Activated CD4-positive, alpha-beta T cell treated with anti-CD3 and anti-CD28 coated beads, Interleukin-2, amount 10 ng/mL, durations not matched to agents 24 days and 14 days (primary cell): ENCODE data around the gene RUNDC1. TPM values are rescaled to one million over a fixed set of nuclear protein-coding genes. Genes with fewer than 3 reads are reported as not detected.
A peak's percentile ranks its signal among the peaks of the same experiment; 100 is the strongest.
"Not testable (repeated sequence)": the region's sequence is repeated elsewhere in the genome, so short reads cannot be mapped to it uniquely, and the experiment has no call there.

Experiments used
- DNase-seq: peaks from one replicate; pipeline ENCODE4 v3.0.0; 2022
- H3K27ac Mint-ChIP-seq: one replicate; pipeline ENCODE4 v1.8.0; 2022; ENCODE audit warnings: mild to moderate bottlenecking, mixed read lengths
- H3K27me3 Mint-ChIP-seq: one replicate; pipeline ENCODE4 v1.8.0; 2022; ENCODE audit warnings: mixed read lengths
- H3K36me3 Mint-ChIP-seq: one replicate; pipeline ENCODE4 v1.8.0; 2022; ENCODE audit warnings: low read depth, mild to moderate bottlenecking, mixed read lengths
- H3K4me1 Mint-ChIP-seq: one replicate; pipeline ENCODE4 v1.8.0; 2021; ENCODE audit warnings: mixed read lengths
- H3K4me3 Mint-ChIP-seq: one replicate; pipeline ENCODE4 v1.8.0; 2022; ENCODE audit warnings: mild to moderate bottlenecking, moderate library complexity, mixed read lengths
- H3K9me3 Mint-ChIP-seq: one replicate; pipeline ENCODE4 v1.8.0; 2021; ENCODE audit warnings: mixed read lengths
- intact Hi-C: fragments of 100-400 bp; cut with micrococcal nuclease; formaldehyde crosslinking; loops from one replicate; pipeline ENCODE4 v1.15.1; 2023
- total RNA-seq: library from RNA; stranded (reverse); gene quantifications from 2 replicates; pipeline ENCODE4 v1.2.3, GENCODE V29; 2022

The RUNDC1 gene
- total RNA-seq, 1 donor from 2014 or later = 20.2 TPM

GRCh38 chr17:42979511-42980273 is 673 bp upstream of the RUNDC1 start, which contains the start of gene PTGES3L:
PTGES3L (minus strand) TSS chr17:42980080; CDS start chr17:42980053, 27 bp downstream.
- H3K9me3 Mint-ChIP-seq = no peaks in the 10 kb centered on the region
- intact Hi-C loops = loop anchor here (1.0 to 2.0 kb wide), 2 partner anchors 15 to 146 kb away; partner anchors contain the start of genes AARSD1 and BRCA1
- peak; percentile 79 for DNase-seq
- peak within 1 kb of the TSS; percentile 98 for H3K27ac Mint-ChIP-seq
- peaks cover 12% of the 10 kb centered on the region for H3K36me3 Mint-ChIP-seq
- H3K27me3 Mint-ChIP-seq = no peaks in the 10 kb centered on the region
- H3K4me1 Mint-ChIP-seq = peaks cover 29% of the 10 kb centered on the region
- H3K4me3 Mint-ChIP-seq = peak within 1 kb of the TSS; percentile 96

DNA sequence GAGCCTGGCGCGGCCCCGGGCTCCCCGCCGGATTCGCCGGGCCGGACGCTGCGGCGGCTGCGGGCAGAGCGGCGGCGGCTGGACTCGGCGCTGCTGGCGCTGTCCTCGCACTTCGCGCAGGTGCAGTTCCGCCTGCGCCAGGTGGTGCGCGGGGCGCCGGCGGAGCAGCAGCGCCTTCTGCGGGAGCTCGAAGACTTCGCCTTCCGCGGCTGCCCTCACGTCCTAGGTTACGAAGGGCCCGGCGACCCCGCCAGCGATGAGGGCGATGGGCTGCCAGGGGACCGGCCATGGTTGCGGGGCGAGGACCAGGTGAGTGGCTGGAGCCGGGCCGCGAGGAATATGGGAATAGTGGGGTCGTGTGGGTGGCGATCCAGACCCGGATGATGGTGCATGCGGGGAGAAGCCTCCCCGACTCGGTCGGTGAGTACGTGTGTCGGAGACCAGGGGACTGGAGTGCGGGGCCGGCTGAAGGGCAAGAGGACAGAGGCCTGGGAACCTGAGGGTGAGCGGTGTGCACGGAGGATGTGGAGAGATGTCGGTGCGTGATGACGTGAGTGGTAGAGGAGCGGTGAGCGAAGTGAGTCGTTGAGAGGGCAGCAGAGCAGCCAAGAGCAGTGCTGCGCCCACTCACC is 517 bp downstream of the RUNDC1 start:
- H3K9me3 Mint-ChIP-seq = no peaks in the 10 kb centered on the region
- H3K4me1 Mint-ChIP-seq = peaks cover 30% of the 10 kb centered on the region
- no peaks in the 10 kb centered on the region for H3K27me3 Mint-ChIP-seq
- peak overlapping the region; percentile 96 for H3K4me3 Mint-ChIP-seq
- H3K36me3 Mint-ChIP-seq = peaks cover 19% of the 10 kb centered on the region
- intact Hi-C loops = loop anchor here (1.0 to 2.0 kb wide), 2 partner anchors 16 to 144 kb away; partner anchors contain the start of genes AARSD1 and BRCA1
- peak; percentile 88 for DNase-seq
- H3K27ac Mint-ChIP-seq = peak overlapping the region; percentile 96

- H3K36me3 Mint-ChIP-seq = peaks cover 19% of the 10 kb centered on the region
- H3K27ac Mint-ChIP-seq = peak overlapping the region; percentile 75
These were observed 1.9 kb downstream of the RUNDC1 start for GRCh38 chr17:42982266-42982665.

DNA sequence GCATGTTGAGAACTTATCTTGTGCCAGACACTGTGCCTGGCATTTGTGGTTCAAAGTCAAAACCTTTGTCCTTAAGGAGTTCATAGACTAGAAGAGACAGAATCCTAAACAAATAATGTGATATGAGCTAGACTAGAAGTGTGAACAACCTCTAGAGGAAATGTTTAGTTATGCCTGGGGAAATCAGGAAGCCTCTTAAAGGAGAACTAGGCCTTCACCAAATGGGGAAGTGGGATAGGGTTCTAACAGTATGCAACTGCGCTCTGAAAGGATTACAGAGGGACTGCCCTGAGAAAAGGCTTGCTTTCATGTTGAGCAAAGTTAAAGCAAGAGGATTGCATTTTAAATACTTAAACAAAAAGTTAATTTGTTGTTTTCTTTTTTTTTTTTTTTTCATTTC is 4.9 kb downstream of the RUNDC1 start:
- Mint-ChIP-seq H3K4me3 (no peak overlapping the region), H3K4me1 (peaks cover 20% of the 10 kb centered on the region)

More at GRCh38 chr17:42982266-42982665, 1.9 kb downstream of the RUNDC1 start:
- Mint-ChIP-seq H3K4me3 (peak overlapping the region; percentile 96), H3K9me3 (no peaks in the 10 kb centered on the region), H3K27me3 (no peaks in the 10 kb centered on the region), H3K4me1 (peaks cover 31% of the 10 kb centered on the region)
- DNase-seq = no peak
- intact Hi-C loops = loop anchor here (1.0 kb wide), 1 partner anchor 16 kb away; the partner anchor contains the start of gene RPL27

GRCh38 chr17:42989141-42989540 is 8.8 kb downstream of the RUNDC1 start:
- no peak for DNase-seq
- H3K4me1 Mint-ChIP-seq = peaks cover 5% of the 10 kb centered on the region
- peaks cover 53% of the 10 kb centered on the region for H3K36me3 Mint-ChIP-seq
- no peaks in the 10 kb centered on the region for H3K27me3 Mint-ChIP-seq
- no peaks in the 10 kb centered on the region for H3K9me3 Mint-ChIP-seq
- H3K4me3 Mint-ChIP-seq = no peak overlapping the region
- no peak overlapping the region for H3K27ac Mint-ChIP-seq
- intact Hi-C loops = no loop called here

More for the DNA sequence above, 4.9 kb downstream of the RUNDC1 start:
- H3K27me3 Mint-ChIP-seq = no peaks in the 10 kb centered on the region
- intact Hi-C loops = no loop called here
- no peaks in the 10 kb centered on the region for H3K9me3 Mint-ChIP-seq
- peaks cover 44% of the 10 kb centered on the region for H3K36me3 Mint-ChIP-seq
- DNase-seq = no peak
- peak overlapping the region; percentile 41 for H3K27ac Mint-ChIP-seq

GRCh38 chr17:42989726-42990652 is 9.6 kb downstream of the RUNDC1 start:
- intact Hi-C loops = no loop called here
- no peaks in the 10 kb centered on the region for H3K27me3 Mint-ChIP-seq
- peaks cover 2% of the 10 kb centered on the region for H3K4me1 Mint-ChIP-seq
- no peaks in the 10 kb centered on the region for H3K9me3 Mint-ChIP-seq
- no peak for DNase-seq
- H3K27ac Mint-ChIP-seq = no peak overlapping the region
- no peak overlapping the region for H3K4me3 Mint-ChIP-seq
- peaks cover 59% of the 10 kb centered on the region for H3K36me3 Mint-ChIP-seq

DNA sequence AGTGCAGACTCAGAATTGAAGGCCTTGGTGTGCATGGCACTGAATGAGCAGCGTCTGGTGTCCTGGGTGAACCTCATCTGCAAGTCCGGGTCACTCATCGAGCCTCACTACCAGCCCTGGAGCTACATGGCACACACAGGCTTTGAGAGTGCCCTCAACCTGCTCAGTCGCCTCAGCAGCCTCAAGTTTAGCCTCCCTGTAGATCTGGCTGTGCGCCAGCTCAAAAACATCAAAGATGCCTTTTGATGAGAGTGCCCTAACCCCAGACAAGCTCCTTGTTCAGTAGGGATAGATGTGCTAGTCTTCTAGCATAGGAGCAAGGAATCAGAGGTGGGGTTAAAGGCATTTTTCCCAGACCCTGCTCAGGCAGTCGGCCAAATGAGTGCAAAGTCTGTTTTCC is 11.1 kb downstream of the RUNDC1 start:
- Mint-ChIP-seq H3K36me3 (peaks cover 54% of the 10 kb centered on the region), H3K4me1 (no peaks in the 10 kb centered on the region), H3K27ac (no peak overlapping the region), H3K27me3 (no peaks in the 10 kb centered on the region), H3K9me3 (no peaks in the 10 kb centered on the region), H3K4me3 (no peak overlapping the region)
- DNase-seq = no peak
- intact Hi-C loops = no loop called here

DNA sequence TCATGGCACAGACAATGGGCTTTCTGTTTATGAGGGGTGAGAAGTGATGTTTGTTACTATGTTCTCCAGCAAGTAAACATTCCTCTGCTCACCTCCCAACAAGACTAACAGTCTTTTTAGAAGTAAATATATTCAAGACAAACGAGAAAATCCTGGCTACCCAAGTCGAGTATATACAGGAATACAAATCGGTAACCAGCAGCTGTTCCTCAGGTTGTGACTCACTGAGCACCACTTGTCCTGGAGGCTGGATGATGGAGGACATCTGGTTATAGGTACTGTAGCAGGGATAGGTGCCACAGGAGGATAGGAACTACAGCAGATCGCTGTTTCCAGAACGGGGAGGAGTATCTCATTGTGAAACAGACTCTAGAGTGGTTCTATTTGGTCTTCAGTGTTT is 12.5 kb downstream of the RUNDC1 start:
- Mint-ChIP-seq H3K36me3 (peaks cover 51% of the 10 kb centered on the region), H3K4me1 (peaks cover 8% of the 10 kb centered on the region), H3K4me3 (no peak overlapping the region), H3K27ac (no peak overlapping the region), H3K9me3 (no peaks in the 10 kb centered on the region), H3K27me3 (no peaks in the 10 kb centered on the region)
- intact Hi-C loops = no loop called here
- DNase-seq = no peak

GRCh38 chr17:42993913-42994312 is 13.5 kb downstream of the RUNDC1 start:
- Mint-ChIP-seq H3K4me1 (peaks cover 12% of the 10 kb centered on the region), H3K36me3 (peaks cover 48% of the 10 kb centered on the region)
- intact Hi-C loops, H3K4me3 Mint-ChIP-seq, H3K27ac Mint-ChIP-seq, H3K27me3 Mint-ChIP-seq, DNase-seq, H3K9me3 Mint-ChIP-seq: not testable (repeated sequence)

DNA sequence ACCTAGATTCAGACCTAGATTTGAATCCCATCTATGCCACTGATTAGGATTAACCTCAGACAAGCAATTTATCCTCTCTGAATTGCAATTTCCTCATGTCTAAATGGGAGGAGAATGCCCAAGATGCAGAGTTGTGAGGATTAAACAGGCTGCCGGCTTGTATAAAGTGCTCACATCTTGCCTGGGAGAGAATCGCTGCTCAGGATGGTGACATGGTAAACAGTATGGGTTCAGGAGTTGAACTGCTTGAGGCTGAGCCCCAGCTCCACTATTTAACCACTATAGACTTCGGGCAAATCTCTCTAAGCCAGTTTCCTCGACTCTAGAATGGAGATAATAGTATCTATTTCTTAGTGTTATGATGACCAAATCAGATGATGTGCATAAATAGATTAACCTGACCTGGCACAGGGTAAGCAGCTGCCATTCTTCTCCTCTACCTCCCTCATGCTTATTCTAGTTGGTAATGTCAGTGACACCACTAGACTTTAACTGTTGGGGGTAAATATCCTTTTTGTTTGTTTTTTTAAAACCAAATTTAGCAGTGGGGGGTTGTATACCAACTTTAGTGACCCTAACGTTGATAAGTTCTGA is 17.1 kb downstream of the RUNDC1 start:
- H3K27me3 Mint-ChIP-seq = no peaks in the 10 kb centered on the region
- H3K4me3 Mint-ChIP-seq = peak overlapping the region; percentile 99
- intact Hi-C loops = loop anchor here (5.0 kb wide), 1 partner anchor 165 kb away; the partner anchor contains the start of gene PSME3
- peaks cover 52% of the 10 kb centered on the region for H3K36me3 Mint-ChIP-seq
- no peak for DNase-seq
- H3K4me1 Mint-ChIP-seq = peaks cover 22% of the 10 kb centered on the region
- H3K9me3 Mint-ChIP-seq = no peaks in the 10 kb centered on the region
- H3K27ac Mint-ChIP-seq = peak overlapping the region; percentile 99

GRCh38 chr17:42997984-42998938 is 17.9 kb downstream of the RUNDC1 start, which contains the start of gene RPL27:
RPL27 (plus strand) TSS chr17:42998419; CDS start chr17:42998751, 332 bp downstream.
- Mint-ChIP-seq H3K4me3 (peak within 1 kb of the TSS; percentile 99), H3K27ac (peak within 1 kb of the TSS; percentile 99), H3K36me3 (peaks cover 58% of the 10 kb centered on the region), H3K27me3 (no peaks in the 10 kb centered on the region), H3K9me3 (no peaks in the 10 kb centered on the region), H3K4me1 (peaks cover 22% of the 10 kb centered on the region)
- peak; percentile 99 for DNase-seq
- intact Hi-C loops = loop anchor here (1.0 to 5.0 kb wide), 5 partner anchors 8 to 166 kb away; partner anchors contain the start of genes AARSD1, BRCA1, IFI35 and PSME3

GRCh38 chr17:42999003-42999525 is 18.7 kb downstream of the RUNDC1 start:
- H3K36me3 Mint-ChIP-seq = peaks cover 61% of the 10 kb centered on the region
- DNase-seq = no peak
- no peaks in the 10 kb centered on the region for H3K9me3 Mint-ChIP-seq
- intact Hi-C loops = loop anchor here (2.0 to 5.0 kb wide), 2 partner anchors 34 to 167 kb away; partner anchors contain the start of genes AARSD1 and PSME3
- H3K4me3 Mint-ChIP-seq = peak overlapping the region; percentile 99
- peak overlapping the region; percentile 99 for H3K27ac Mint-ChIP-seq
- H3K27me3 Mint-ChIP-seq = no peaks in the 10 kb centered on the region
- peaks cover 22% of the 10 kb centered on the region for H3K4me1 Mint-ChIP-seq
